ENCODE measurements around the gene SFMBT1.
"Not testable (repeated sequence)": the region's sequence is repeated elsewhere in the genome, so short reads cannot be mapped to it uniquely, and the experiment has no call there.

The SFMBT1 gene

GRCh38 chr3:53072653-53073552 lies 27.0 kb upstream of the SFMBT1 start:
- H3K27ac ChIP-seq (ENCODE audit: low read length): peak overlapping the region; percentile 43
- peaks cover 0 to 14% of the 10 kb centered on the region in 2 donors for H3K36me3 ChIP-seq (ENCODE audit: control insufficient read depth in 1 of 2, insufficient read depth in 2 of 2, low read length in 2 of 2)
- H3K9me3 ChIP-seq (ENCODE audit: control insufficient read depth in 1 of 2, low read length in 2 of 2): no peaks in the 10 kb centered on the region
- H3K4me3 ChIP-seq (ENCODE audit: low read depth in 1 of 2, low read length in 2 of 2): peak overlapping the region; percentile 93 to 94
- H3K4me1 ChIP-seq (ENCODE audit: control insufficient read depth in 1 of 2, insufficient read depth in 2 of 2, low read length in 2 of 2): peaks cover 5 to 13% of the 10 kb centered on the region in 2 donors
- H3K27me3 ChIP-seq (ENCODE audit: low read depth, low read length): no peaks in the 10 kb centered on the region

GRCh38 chr3:53071882-53072431 lies 26.1 kb upstream of the SFMBT1 start:
- Histone ChIP-seq H3K27me3 (ENCODE audit: low read depth, low read length) (no peaks in the 10 kb centered on the region), H3K4me3 (ENCODE audit: low read depth in 1 of 2, low read length in 2 of 2) (peak overlapping the region; percentile 93 to 94), H3K4me1 (ENCODE audit: control insufficient read depth in 1 of 2, insufficient read depth in 2 of 2, low read length in 2 of 2) (peaks cover 5 to 13% of the 10 kb centered on the region in 2 donors), H3K36me3 (ENCODE audit: control insufficient read depth in 1 of 2, insufficient read depth in 2 of 2, low read length in 2 of 2) (peaks cover 0 to 5% of the 10 kb centered on the region in 2 donors), H3K27ac (ENCODE audit: low read length) (no peak overlapping the region), H3K9me3 (ENCODE audit: control insufficient read depth in 1 of 2, low read length in 2 of 2) (no peaks in the 10 kb centered on the region)

- H3K4me3 ChIP-seq (ENCODE audit: low read depth in 1 of 2, low read length in 2 of 2): no peak overlapping the region
- no peak overlapping the region for H3K27ac ChIP-seq (ENCODE audit: low read length)
- no peaks in the 10 kb centered on the region for H3K27me3 ChIP-seq (ENCODE audit: low read depth, low read length)
- H3K4me1 ChIP-seq (ENCODE audit: control insufficient read depth in 1 of 2, insufficient read depth in 2 of 2, low read length in 2 of 2): peaks cover 5 to 13% of the 10 kb centered on the region in 2 donors
- H3K9me3 ChIP-seq (ENCODE audit: control insufficient read depth in 1 of 2, low read length in 2 of 2): no peaks in the 10 kb centered on the region
- no peaks in the 10 kb centered on the region for H3K36me3 ChIP-seq (ENCODE audit: control insufficient read depth in 1 of 2, insufficient read depth in 2 of 2, low read length in 2 of 2)
Measured at GRCh38 chr3:53069422-53070068, 23.7 kb upstream of the SFMBT1 start.

GRCh38 chr3:53068176-53068575 lies 22.3 kb upstream of the SFMBT1 start:
- Histone ChIP-seq H3K9me3 (ENCODE audit: control insufficient read depth in 1 of 2, low read length in 2 of 2) (no peaks in the 10 kb centered on the region), H3K4me1 (ENCODE audit: control insufficient read depth in 1 of 2, insufficient read depth in 2 of 2, low read length in 2 of 2) (peaks cover 5 to 8% of the 10 kb centered on the region in 2 donors), H3K27me3 (ENCODE audit: low read depth, low read length) (no peaks in the 10 kb centered on the region), H3K4me3 (ENCODE audit: low read depth in 1 of 2, low read length in 2 of 2) (no peak overlapping the region), H3K36me3 (ENCODE audit: control insufficient read depth in 1 of 2, insufficient read depth in 2 of 2, low read length in 2 of 2) (no peaks in the 10 kb centered on the region), H3K27ac (ENCODE audit: low read length) (no peak overlapping the region)

GRCh38 chr3:53067567-53067966 lies 21.7 kb upstream of the SFMBT1 start:
- no peaks in the 10 kb centered on the region for H3K27me3 ChIP-seq (ENCODE audit: low read depth, low read length)
- H3K27ac ChIP-seq (ENCODE audit: low read length): no peak overlapping the region
- no peaks in the 10 kb centered on the region for H3K36me3 ChIP-seq (ENCODE audit: control insufficient read depth in 1 of 2, insufficient read depth in 2 of 2, low read length in 2 of 2)
- H3K9me3 ChIP-seq (ENCODE audit: control insufficient read depth in 1 of 2, low read length in 2 of 2): no peaks in the 10 kb centered on the region
- no peak overlapping the region for H3K4me3 ChIP-seq (ENCODE audit: low read depth in 1 of 2, low read length in 2 of 2)
- peaks cover 5% of the 10 kb centered on the region in 2 donors for H3K4me1 ChIP-seq (ENCODE audit: control insufficient read depth in 1 of 2, insufficient read depth in 2 of 2, low read length in 2 of 2)

GRCh38 chr3:53065841-53066480 lies 20.1 kb upstream of the SFMBT1 start:
- no peaks in the 10 kb centered on the region for H3K9me3 ChIP-seq (ENCODE audit: control insufficient read depth in 1 of 2, low read length in 2 of 2)
- H3K27me3 ChIP-seq (ENCODE audit: low read depth, low read length): no peaks in the 10 kb centered on the region
- no peaks in the 10 kb centered on the region for H3K36me3 ChIP-seq (ENCODE audit: control insufficient read depth in 1 of 2, insufficient read depth in 2 of 2, low read length in 2 of 2)
- no peak overlapping the region for H3K27ac ChIP-seq (ENCODE audit: low read length)
- no peaks in the 10 kb centered on the region for H3K4me1 ChIP-seq (ENCODE audit: control insufficient read depth in 1 of 2, insufficient read depth in 2 of 2, low read length in 2 of 2)
- H3K4me3 ChIP-seq (ENCODE audit: low read depth in 1 of 2, low read length in 2 of 2): no peak overlapping the region

- no peaks in the 10 kb centered on the region for H3K4me1 ChIP-seq (ENCODE audit: control insufficient read depth in 1 of 2, insufficient read depth in 2 of 2, low read length in 2 of 2)
- no peaks in the 10 kb centered on the region for H3K27me3 ChIP-seq (ENCODE audit: low read depth, low read length)
- H3K27ac ChIP-seq (ENCODE audit: low read length): no peak overlapping the region
- H3K4me3 ChIP-seq (ENCODE audit: low read depth in 1 of 2, low read length in 2 of 2): no peak overlapping the region
- no peaks in the 10 kb centered on the region for H3K9me3 ChIP-seq (ENCODE audit: control insufficient read depth in 1 of 2, low read length in 2 of 2)
- H3K36me3 ChIP-seq (ENCODE audit: control insufficient read depth in 1 of 2, insufficient read depth in 2 of 2, low read length in 2 of 2): no peaks in the 10 kb centered on the region
Measured at GRCh38 chr3:53062905-53063304, 17.0 kb upstream of the SFMBT1 start.

GRCh38 chr3:53056442-53056841 lies 10.6 kb upstream of the SFMBT1 start:
- Histone ChIP-seq H3K27ac (ENCODE audit: low read length) (no peak overlapping the region), H3K9me3 (ENCODE audit: control insufficient read depth in 1 of 2, low read length in 2 of 2) (no peaks in the 10 kb centered on the region), H3K27me3 (ENCODE audit: low read depth, low read length) (no peaks in the 10 kb centered on the region), H3K4me3 (ENCODE audit: low read depth in 1 of 2, low read length in 2 of 2) (no peak overlapping the region), H3K4me1 (ENCODE audit: control insufficient read depth in 1 of 2, insufficient read depth in 2 of 2, low read length in 2 of 2) (no peaks in the 10 kb centered on the region), H3K36me3 (ENCODE audit: control insufficient read depth in 1 of 2, insufficient read depth in 2 of 2, low read length in 2 of 2) (no peaks in the 10 kb centered on the region)

GRCh38 chr3:53054233-53054632 lies 8.4 kb upstream of the SFMBT1 start:
- not testable (repeated sequence) for H3K36me3 ChIP-seq (ENCODE audit: control insufficient read depth in 1 of 2, insufficient read depth in 2 of 2, low read length in 2 of 2); H3K4me3 ChIP-seq (ENCODE audit: low read depth in 1 of 2, low read length in 2 of 2); H3K27ac ChIP-seq (ENCODE audit: low read length)

GRCh38 chr3:53051929-53052328 lies 6.1 kb upstream of the SFMBT1 start:
- Histone ChIP-seq H3K4me1 (ENCODE audit: control insufficient read depth in 1 of 2, insufficient read depth in 2 of 2, low read length in 2 of 2) (no peaks in the 10 kb centered on the region), H3K27ac (ENCODE audit: low read length) (no peak overlapping the region), H3K27me3 (ENCODE audit: low read depth, low read length) (no peaks in the 10 kb centered on the region), H3K36me3 (ENCODE audit: control insufficient read depth in 1 of 2, insufficient read depth in 2 of 2, low read length in 2 of 2) (no peaks in the 10 kb centered on the region), H3K9me3 (ENCODE audit: control insufficient read depth in 1 of 2, low read length in 2 of 2) (no peaks in the 10 kb centered on the region), H3K4me3 (ENCODE audit: low read depth in 1 of 2, low read length in 2 of 2) (no peak overlapping the region)

More at GRCh38 chr3:53054233-53054632, 8.4 kb upstream of the SFMBT1 start:
- not testable (repeated sequence) for H3K4me1 ChIP-seq (ENCODE audit: control insufficient read depth in 1 of 2, insufficient read depth in 2 of 2, low read length in 2 of 2); H3K27me3 ChIP-seq (ENCODE audit: low read depth, low read length); H3K9me3 ChIP-seq (ENCODE audit: control insufficient read depth in 1 of 2, low read length in 2 of 2)

GRCh38 chr3:53049987-53050386 lies 4.1 kb upstream of the SFMBT1 start:
- H3K4me3 ChIP-seq (ENCODE audit: low read depth in 1 of 2, low read length in 2 of 2): no peak overlapping the region
- no peak overlapping the region for H3K27ac ChIP-seq (ENCODE audit: low read length)
- H3K27me3 ChIP-seq (ENCODE audit: low read depth, low read length): no peaks in the 10 kb centered on the region
- H3K4me1 ChIP-seq (ENCODE audit: control insufficient read depth in 1 of 2, insufficient read depth in 2 of 2, low read length in 2 of 2): peaks cover 0 to 4% of the 10 kb centered on the region in 2 donors
- H3K36me3 ChIP-seq (ENCODE audit: control insufficient read depth in 1 of 2, insufficient read depth in 2 of 2, low read length in 2 of 2): no peaks in the 10 kb centered on the region
- H3K9me3 ChIP-seq (ENCODE audit: control insufficient read depth in 1 of 2, low read length in 2 of 2): no peaks in the 10 kb centered on the region

Data from muscle layer of duodenum (tissue), 2 donors.